HG02885 (cell line): ENCODE measurements around the gene EML2.
A peak's percentile ranks its signal among the peaks of the same experiment; 100 is the strongest.
"Not testable (repeated sequence)": the region's sequence is repeated elsewhere in the genome, so short reads cannot be mapped to it uniquely, and the experiment has no call there.

Source experiments
- ATAC-seq: cut with Tn5 transposase; IDR thresholded peaks from one replicate; pipeline ENCODE4 v1.9.1; 2021; ENCODE audit warnings: mild to moderate bottlenecking; ENCODE audit not compliant: unreplicated experiment, poor library complexity

The EML2 gene

DNA sequence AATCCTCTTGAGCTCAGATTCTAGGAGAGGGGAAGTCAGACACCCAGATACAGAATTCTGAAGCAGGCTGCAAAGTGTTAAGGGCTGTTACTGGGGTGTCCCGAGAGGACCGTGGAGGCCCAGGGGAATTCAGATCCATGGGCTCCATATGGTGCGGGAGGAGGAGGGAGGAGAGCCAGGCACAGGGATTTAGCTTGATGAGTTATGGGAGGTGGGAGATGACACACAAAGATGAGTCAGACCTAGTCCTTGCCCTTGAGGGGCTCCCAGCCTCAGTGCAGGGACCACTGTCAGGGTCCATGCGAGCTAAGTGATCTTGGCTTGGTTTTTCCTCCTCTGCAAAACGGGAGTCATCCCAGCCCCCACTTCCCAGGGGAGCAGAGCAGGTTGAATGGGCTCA, 14.4 kb upstream of the EML2 start:
- no peak for ATAC-seq

DNA sequence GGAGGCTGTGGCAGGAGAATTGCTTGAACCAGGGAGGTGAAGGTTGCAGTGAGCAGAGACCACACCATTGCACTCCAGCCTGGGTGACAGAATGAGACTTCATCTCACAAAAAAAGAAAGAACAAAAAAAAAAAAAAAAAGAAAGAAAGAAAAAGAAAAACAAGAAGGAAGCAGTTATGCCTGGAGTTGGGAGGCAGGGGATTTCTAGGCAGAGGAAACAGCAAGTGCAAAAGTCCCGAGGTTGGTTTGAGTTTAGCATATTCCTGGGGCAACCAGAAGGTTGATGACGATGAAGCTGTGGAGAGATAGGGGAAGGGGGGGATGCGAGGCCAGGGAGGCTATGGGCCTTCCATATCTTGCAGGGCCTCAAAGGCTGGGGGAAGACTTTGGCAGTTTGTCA, 11.5 kb upstream of the EML2 start:
- no peak for ATAC-seq

DNA sequence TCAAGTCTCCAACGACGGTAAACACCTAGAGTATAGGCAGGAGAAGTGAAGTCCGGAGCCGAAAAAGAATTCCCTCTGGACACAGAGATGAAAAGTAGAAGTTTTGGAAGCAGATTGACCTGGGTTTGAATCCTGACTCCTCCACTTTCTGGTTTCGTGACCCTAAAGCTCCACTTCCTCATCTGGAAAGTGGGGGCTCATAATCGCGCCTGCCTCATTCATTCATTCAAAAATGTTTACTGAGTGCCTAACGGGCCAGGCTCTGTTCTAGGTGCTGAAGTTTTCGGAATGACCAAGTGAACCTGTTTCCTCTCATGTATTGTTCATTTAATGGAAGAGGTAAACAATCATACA, 7.1 kb upstream of the EML2 start:
- no peak for ATAC-seq

DNA sequence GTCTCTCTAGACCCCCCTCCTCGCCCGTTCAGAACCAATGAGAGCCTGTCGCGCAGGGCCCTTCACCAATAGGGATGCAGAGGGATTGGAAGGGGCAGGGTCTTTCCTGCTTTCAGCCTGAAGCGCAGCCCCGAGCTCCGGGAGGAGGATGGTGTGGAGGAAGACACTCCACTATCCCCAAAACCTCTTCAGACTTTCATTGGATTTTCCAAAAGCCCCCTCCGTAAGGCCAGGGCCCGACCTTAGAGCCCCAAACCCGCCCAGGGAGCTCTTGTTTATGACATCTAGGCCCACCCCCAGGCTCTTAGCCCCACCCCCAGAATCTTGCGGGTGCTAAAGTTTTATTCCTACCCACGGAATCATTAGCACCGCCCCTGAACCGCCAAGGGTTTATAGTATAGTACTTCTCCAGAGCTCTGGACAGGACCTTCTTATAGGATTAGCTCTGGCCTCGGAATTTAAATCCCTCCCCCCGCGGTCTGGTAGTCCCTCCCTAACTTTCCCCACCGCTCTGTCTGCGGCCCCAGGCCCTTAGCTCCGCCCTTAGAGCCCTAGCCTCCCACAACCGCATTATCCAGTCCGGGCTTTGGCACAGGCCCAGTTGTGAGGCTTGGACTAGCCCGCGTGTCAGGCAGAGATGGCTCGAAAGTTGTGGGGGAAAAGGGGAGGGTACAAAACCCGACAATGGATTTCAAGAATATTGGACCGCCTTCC, 6.6 kb upstream of the EML2 start:
- peak; percentile 42 for ATAC-seq

DNA sequence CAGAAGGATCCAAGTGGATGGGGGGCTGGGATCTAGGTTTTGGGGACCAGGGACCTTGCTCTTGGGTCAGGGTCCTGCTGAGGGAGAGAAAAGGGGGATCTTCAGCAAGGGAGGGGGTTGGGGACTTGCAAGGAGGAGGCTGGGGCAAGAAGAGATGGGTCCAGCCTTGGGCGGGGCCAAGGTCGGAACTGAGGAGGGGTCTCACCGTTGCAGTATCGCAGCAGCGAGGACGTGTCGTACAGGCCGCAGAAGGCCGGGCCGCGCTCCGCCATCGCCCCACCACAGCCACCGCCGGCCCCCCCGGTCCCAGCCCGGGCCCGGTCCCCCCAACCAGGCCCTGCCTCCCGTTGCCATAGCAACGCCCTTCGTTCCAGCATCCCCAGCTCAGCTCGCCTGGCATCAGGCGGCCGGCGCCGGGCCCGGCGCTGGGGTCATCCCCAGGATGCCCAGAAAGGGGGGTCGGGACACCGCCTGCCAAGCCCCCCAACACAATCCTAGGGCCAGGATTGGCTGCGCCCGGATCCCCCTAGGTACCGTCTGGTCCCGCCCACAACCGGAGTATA, 6.0 kb upstream of the EML2 start:
- no peak for ATAC-seq

DNA sequence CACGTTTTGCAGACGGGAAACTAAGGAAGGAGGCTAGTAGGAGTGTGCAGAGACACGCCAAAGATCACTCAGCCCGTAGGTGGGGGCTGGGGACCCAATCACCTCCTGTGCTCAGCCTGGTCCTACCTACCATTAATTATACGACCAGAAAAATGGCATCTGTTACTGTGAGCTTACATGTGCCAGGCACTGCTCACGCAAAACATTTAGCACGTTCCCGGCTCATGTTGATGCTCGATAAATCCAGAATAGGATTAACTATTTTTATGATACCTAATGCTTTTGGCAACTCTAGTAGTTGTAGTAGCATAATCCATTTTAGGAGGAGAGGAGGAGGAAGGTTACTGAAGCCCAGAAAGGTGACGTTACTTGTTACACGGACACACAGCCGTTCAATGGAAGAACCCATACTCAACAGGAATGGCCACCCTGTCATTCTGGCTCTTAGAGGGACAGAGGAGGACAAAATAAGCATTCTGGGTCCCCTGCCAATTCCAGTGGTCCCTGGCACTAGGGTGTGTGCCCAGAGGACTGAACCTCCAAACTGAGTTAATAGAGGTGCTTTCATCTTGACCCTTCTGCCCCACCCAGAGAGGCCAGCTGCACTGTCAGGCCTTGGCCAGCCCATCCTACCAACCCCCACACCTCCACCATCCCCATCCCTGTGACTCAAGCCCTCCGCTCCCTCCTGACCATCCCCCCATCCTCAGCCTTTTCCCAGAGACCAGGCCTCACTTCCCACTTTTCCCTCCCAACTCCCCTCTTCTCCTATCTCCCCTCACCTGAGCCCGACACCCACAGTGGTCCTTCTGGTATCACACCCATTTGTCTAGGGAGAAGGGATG, 5.0 kb upstream of the EML2 start:
- no peak for ATAC-seq

DNA sequence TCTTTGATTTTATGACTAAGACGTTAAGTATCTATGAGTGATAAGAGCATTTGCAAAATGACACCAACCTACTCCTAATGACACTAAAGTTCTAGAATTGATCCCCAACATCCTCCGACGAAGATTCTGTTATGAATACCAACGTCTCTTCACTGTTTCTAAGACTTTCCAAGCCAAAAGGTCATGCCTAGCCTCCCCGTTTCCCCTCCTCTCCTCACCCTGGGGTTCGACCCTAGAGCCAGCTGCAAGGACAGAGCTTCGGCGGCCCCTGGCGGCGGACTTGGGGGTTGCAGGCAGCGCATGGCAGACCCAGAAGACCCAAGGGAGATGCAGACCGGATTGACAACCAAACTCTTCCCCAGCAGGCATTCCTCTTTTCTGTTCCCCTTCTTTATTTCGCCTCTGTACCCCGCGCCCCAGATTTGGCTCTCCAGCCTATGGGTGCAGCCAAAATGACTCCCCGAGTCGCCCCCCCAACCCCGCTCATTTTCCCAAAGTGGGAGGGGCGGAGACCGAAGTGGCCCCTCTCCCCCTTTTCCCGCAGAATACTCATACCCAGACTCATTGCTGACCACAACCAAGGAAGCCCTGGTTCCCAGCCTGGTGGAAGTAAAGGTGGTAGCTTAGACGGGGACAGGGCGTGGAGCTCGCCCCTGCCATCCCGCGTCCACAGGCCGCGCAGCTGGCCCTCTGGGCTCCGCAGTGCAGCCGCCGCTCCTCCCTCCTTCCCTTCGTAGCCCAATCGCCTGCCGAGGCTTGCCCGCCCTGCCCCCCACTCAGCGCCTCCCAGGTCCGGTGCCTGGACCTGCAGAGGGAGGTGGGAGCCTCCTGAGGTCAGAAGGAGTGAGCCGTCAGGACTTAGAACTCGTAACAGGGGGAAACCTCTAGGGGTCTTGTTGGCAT, 4.1 kb upstream of the EML2 start:
- peak; percentile 28 for ATAC-seq

DNA sequence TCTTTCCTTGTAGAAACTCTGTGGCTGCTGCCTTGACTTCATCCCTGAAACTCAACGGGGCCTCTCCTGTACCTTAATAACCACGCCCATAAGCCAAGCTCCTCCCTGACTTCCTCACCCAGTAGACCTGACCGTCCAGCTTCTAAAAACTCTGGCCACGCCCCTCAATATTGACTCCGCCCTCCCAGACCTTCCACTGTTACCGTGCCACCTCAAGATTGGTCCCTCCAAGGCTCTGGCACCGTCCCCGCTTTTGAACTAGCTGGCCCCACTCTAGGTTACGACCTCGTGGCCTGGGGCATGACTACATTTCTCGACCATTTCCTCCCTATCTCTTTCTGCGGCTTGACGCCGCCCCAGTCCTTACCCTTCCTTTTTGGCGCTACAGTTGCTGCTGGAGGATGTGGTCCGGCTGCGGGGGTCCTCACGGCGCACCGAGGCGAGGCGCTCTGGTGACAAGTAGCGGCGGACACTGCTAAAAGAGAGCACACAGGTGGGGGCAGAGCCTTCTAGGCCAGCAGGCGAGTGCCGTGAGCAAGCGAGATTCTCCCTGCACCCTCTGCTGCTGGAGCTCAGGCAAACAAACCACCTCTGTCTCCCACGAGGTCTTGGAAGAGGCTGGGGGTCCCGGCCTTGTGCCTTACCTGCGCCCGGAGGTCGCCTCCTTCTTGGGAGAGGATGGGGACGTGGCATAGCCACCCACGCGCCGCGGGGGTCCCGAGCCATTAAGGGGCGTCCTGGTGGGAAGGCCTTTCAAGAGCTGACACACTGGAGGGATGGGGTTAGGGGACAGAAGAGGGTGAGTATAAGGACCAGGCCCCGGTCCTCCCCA, 2.3 kb upstream of the EML2 start:
- peak; percentile 38 for ATAC-seq

DNA sequence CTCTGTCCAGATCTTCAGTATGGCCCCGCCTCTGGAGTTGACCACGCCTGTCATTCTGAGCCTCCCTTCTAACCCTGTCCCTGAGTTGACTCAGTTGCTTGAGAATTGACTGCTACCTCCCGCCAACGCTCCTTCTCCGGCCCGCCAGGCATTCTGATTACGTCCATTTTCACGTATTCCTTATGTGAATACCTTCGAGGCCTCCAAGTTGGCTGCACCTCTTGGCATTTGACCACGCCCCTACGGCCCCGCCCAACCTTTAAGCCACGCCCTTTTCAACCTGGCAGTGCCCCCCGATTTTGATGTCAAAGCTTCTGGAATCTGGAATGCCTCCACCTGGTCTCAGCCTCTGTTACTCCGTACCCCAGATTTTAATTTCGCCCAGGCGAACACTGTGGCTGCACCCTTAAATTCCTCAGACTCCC, 1.7 kb upstream of the EML2 start:
- no peak for ATAC-seq

DNA sequence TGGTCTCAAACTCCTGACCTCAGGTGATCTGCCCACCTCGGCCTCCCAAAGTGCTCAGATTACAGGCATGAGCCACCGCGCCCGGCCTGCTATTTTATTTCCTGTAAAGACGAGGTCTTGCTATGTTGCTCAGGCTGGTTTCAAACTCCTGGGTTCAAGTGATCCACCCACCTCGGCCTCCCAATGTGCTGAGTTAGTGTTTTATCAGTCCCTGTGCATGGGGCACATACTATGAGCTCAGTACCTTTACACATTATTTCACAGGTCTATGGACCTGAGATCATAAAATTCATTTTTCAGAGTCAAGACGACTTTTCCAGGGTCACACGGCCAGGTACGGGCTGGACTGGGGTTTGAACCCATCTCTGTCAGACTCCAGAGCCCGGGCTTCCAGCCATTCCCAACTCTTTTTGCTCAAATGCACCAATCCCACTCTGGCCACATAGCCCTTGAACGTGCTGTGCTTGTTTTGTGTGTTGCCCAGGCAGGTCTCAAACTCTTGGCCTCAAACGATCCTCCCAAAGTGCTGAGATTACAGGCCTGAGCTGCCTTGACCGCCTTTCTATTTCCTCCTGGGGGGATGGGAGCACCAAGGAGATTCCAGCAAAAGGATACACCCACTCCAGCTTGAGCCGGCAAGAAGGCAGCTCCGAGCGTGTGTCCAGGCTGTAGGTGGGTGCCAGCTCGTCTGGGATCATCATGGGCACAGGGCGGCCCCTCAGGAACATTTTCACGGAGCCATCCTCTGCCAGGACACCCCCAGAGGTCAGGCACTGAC, 1.1 kb downstream of the EML2 start:
- no peak for ATAC-seq

DNA sequence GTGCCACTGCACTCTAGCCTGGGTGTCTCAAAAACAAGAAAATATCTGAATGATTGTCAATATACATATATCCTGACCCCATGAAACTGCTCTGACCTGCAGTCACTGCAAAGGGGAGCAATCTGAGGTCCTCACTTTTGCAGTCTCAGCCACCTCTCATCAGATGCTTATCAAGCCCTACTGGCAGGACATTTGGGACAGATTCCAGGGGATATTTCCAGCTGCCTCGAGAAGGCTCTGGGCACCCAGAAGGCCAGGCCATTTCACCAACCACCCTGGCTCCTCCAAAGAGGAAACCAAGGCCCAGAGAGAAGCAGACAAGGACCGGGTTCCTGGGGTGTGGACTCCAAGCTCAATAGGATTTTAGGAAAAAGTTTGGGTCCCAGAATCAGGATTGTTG, 2.3 kb downstream of the EML2 start:
- no peak for ATAC-seq

DNA sequence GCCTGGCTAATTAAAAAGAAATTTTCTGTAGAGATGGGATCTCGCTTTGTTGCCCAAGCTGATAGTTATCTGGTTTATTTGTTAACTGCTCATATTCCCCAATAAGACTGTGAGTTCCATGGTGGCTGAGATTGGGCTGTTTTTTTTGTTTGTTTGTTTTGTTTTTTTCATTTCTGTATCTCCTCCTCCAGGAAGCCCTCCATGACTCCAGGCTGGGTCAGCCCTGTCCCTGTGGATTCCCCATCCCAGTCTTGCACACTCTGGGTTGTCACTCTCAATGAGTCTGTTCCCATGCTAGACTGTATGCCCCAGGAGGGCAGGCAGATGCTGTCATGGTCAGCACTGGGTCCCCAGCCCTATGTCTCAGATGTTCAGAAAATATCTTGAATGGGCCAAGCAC, 2.9 kb downstream of the EML2 start:
- no peak for ATAC-seq

DNA sequence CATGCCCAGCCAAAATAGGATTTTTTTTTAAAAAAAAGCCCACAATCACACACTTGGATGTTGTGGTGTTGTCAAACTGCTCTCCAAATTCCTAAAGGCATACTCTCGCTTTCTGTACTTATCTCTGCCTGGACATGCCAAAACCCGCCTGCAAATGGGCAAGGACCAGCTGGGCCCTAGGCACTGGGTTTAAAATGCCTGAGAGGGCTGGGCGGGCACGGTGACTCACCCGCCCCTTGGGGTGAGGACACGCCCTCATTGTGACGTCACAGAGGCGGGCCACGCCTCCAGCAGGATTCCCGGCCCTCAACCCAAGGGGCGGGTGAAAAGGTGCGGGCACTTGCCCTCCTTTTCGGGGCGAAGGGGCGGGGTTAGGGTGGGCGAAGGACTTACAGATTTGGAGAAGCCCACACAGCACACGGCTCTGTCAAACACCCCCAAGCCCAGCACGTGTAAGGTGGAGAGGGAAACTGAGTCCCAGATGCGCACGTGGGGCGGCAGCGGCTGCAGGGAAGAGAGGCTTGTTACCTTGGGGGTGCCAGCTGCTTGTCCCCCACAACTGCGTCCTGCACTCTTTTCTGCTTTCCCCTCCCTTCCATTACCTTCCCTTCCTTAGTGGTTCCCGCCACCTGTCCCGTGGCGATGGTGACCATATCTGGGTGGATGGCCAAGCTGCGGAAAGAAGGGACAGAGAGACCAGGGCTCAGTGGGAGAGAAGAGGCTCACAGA, 6.6 kb downstream of the EML2 start:
- no peak for ATAC-seq

DNA sequence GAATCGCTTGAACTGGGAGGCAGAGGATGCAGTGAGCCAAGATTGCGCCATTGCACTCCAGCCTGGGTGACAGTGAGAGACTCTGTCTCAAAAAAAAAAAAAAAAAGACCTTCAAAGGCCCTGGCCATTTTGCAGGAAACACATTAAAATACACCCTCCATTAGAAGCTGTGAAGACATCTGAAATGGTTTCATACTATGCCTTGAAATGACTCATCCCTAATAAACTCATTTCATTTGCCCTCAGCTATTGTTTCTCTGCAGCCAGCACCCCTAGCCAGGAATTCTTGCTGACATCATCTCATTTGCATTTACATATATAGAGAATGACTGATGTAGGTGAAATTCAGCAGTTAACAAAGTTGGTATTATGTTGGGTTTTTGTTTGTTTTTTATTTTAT, 8.7 kb downstream of the EML2 start:
- no peak for ATAC-seq

DNA sequence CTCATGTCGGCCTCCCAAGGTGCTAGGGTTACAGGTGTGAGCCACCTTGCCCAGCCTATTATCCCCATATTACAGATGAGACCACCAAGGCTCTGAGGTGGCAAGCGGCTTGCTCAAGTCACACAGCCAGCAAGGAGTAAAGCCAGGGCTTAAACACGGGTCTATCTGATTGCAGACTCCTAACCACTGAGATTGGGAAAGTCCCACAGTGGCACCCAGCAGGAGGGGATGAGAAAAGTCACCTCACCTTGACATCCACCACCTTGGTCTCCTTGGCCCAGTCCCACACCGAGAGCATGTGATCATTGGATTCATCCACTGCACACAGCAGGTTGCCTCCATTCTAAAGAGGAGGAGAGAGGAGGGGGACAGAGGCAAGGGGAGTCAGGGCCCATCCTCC, 9.5 kb downstream of the EML2 start:
- ATAC-seq, result no peak

DNA sequence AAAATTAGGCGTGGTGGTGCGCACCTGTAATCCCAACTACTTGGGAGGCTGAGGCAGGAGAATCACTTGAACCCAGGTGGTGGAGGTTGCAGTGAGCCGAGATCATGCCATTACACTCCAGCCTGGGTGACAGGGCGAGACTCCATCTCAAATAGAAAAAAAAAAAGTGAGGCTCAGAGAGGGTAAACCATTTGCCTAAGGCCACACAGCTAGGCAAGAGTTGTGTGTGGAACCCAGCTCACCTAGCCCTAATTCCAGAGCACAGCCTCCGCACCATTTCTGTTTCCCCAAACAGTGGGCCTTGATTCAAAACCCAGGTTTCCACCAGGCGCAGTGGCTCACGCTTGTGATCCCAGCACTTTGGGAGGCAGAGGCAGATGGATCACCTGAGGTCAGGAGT, 11.0 kb downstream of the EML2 start:
- ATAC-seq, result not testable (repeated sequence)

DNA sequence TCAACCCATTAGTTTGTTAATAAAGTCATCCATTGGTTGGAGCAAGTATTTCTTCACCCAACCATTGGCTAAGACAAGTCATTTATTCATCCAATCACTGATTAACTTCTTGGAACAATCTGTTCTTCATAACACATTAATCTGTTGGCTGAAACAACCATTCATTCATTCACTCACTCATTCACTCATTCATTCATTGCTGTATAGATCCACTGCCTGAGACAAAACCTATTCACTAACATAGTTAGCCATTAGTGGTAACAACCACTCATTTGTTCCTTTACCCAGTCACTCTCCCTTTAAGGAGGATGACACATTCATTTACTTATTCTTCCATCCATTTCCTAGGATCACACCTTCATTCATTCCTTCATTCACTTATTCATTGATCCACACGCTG, 15.2 kb downstream of the EML2 start:
- ATAC-seq, result no peak

DNA sequence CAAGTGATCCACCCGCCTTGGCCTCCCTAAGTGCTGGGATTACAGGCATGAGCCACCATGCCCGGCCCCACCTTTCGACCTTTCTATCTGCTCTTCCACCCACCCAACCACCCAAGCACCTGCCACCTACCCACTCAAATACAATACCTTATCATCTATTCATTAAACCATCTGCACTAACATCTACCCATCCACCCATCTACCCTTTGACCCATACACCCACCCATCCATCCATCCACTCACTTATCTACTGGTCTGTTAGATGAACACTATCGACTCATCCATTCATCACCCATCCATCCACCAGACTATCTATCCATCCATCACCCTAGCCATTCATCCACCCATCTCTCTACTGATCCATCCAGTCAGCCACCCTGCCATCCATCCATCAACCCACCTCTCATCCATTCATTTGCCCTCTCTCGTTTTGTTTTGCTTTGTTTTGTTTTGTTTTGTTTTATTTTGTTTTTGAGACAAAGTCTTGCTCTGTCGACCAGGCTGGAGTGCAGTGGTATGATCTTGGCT, 17.2 kb downstream of the EML2 start:
- no peak for ATAC-seq
